HG02798 (cell line): ENCODE data around the gene FSHR.
A peak's percentile ranks its signal among the peaks of the same experiment; 100 is the strongest.

Experiments used
- ATAC-seq: cut with Tn5 transposase; IDR thresholded peaks from one replicate; pipeline ENCODE4 v1.9.1; 2021; ENCODE audit warnings: mild to moderate bottlenecking; ENCODE audit not compliant: unreplicated experiment, poor library complexity

FSHR gene, protein sequence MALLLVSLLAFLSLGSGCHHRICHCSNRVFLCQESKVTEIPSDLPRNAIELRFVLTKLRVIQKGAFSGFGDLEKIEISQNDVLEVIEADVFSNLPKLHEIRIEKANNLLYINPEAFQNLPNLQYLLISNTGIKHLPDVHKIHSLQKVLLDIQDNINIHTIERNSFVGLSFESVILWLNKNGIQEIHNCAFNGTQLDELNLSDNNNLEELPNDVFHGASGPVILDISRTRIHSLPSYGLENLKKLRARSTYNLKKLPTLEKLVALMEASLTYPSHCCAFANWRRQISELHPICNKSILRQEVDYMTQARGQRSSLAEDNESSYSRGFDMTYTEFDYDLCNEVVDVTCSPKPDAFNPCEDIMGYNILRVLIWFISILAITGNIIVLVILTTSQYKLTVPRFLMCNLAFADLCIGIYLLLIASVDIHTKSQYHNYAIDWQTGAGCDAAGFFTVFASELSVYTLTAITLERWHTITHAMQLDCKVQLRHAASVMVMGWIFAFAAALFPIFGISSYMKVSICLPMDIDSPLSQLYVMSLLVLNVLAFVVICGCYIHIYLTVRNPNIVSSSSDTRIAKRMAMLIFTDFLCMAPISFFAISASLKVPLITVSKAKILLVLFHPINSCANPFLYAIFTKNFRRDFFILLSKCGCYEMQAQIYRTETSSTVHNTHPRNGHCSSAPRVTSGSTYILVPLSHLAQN

DNA sequence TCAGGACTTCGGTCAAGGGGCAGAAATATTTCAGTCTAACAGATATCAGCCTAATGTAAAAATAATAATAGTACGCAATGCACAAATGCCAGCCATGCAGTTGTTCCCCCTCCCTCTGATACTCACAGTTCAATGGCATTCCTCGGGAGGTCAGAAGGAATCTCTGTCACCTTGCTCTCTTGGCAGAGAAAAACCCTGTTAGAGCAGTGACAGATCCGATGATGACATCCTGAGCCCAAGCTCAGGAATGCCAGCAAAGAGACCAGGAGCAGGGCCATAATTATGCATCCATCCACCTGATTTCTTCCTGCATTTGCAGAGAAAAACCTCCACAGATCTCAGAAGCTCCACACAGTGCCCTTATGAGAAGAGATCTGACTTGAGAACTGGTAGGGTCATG is at the start of gene FSHR:
TSS of gene FSHR (minus strand) at position 376 of the 400 bp plus-strand sequence. CDS start at position 278, 98 bp downstream.
- ATAC-seq: no peak

GRCh38 chr2:49199266-49199665 is 45.0 kb upstream of the FSHR start:
- no peak for ATAC-seq

- no peak for ATAC-seq
Observed at GRCh38 chr2:49194701-49195100, 40.4 kb upstream of the FSHR start.

- no peak for ATAC-seq
Observed at GRCh38 chr2:49192036-49192435, 37.7 kb upstream of the FSHR start.

- no peak for ATAC-seq
Observed at GRCh38 chr2:49189512-49190225, 35.4 kb upstream of the FSHR start.

GRCh38 chr2:49186050-49186648 is 31.8 kb upstream of the FSHR start:
- no peak for ATAC-seq

DNA sequence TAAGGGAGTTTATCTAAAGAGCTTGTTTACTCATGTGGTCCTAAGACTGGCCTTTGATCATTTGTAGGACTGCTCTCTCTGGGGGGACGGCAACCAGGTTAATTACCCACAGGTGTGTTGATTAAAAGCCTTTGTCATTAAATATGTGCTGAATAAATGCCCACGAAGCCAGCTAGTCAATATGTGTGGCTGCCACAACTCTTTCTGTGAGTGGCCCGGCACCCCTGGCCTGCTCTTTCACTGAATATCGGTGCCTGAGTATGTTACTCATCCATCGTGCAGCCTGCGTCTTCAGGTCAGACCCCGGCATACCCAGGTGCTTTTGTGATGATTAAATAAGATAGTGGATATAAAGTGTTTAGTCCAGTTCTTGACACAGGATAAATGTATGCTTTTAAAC is 24.3 kb upstream of the FSHR start:
- no peak for ATAC-seq

GRCh38 chr2:49177194-49177593 is 22.9 kb upstream of the FSHR start:
- ATAC-seq: no peak

- ATAC-seq: no peak
Observed at GRCh38 chr2:49175831-49176230, 21.5 kb upstream of the FSHR start.

DNA sequence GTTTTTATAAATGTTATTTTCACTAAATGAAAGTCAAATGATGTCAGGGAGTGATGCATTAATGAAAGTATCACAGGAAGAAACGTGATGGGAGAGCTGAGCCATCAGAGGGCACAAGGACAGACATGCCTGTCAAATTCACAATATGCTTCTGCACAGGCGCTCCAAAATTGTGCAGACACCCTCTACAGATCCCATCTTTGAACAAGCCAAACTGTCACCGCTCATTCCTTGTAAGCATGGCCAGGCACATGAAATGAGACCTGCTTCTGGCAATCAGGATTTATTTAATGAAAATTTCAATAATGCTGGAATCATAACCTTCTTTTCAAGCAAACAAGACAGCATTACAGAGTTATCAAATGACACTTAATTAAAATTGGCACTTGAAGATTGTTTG is 20.4 kb upstream of the FSHR start:
- ATAC-seq: no peak

DNA sequence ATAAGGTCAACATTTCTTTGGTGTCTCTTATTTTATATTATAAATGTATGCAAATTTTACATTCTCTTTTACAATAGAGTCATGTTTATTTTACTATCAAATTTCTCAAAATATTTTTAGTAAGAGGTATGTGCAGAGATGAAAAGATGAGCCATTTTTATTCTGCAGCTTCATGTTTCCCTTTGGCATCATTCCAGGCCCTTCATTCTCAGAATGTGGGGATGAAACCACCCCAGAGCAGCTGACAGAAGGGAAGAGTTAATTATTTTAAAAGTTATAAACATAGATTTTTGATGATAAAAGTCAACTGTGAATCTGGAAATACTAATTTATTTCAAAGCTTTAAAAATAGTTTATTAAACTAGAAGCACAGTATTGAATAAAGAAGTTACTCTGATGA is 12.8 kb upstream of the FSHR start:
- ATAC-seq: no peak

GRCh38 chr2:49165662-49166061 is 11.3 kb upstream of the FSHR start:
- ATAC-seq: no peak

GRCh38 chr2:49164729-49165128 is 10.4 kb upstream of the FSHR start:
- no peak for ATAC-seq

- no peak for ATAC-seq
Observed at GRCh38 chr2:49162151-49162550, 7.8 kb upstream of the FSHR start.

GRCh38 chr2:49154891-49155290 is 576 bp upstream of the FSHR start:
- no peak for ATAC-seq

GRCh38 chr2:49153252-49153651 is 1.1 kb downstream of the FSHR start:
- ATAC-seq: no peak

DNA sequence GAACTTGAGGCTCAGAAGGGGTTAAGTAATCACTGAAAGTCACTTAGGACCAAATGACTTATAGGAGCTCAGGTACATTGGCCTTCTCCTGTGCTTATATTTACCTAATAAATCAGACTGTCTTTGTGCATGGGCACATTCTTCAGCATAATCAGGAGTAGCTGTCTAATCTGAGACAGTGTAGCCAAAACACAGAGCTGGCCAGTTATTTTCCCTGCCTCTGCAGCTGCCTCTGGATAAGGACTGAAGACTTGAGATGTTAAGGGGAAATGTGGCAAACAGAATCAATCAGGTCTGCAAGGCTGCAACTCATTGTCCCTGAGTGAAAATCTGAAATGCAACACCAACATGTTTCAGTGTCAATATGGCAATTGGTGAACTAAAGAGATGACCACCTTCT is 1.5 kb downstream of the FSHR start:
- no peak for ATAC-seq

- no peak for ATAC-seq
Observed at GRCh38 chr2:49146401-49146800, 7.9 kb downstream of the FSHR start.

DNA sequence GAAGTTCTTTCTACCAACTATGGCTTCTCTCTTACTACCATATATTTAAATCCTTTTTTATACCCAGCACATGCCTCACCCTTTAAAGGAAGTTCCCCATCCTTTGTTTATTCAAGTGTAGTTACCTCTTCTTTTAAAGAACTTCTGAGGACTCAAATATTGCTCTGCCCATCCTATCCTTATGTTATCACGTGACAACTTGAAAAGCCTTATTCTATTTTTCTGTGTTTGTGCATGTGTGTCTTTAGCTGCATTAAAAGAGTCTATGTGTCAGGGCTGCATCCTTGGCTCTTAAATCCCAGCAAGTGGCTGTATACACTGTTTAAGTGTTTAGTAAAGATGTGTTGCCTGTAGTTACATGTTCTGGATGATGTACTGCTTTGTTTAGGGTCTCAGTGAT is 22.5 kb downstream of the FSHR start:
- no peak for ATAC-seq

- peak; percentile 91 for ATAC-seq
Observed at GRCh38 chr2:49129034-49129433, 25.3 kb downstream of the FSHR start.

DNA sequence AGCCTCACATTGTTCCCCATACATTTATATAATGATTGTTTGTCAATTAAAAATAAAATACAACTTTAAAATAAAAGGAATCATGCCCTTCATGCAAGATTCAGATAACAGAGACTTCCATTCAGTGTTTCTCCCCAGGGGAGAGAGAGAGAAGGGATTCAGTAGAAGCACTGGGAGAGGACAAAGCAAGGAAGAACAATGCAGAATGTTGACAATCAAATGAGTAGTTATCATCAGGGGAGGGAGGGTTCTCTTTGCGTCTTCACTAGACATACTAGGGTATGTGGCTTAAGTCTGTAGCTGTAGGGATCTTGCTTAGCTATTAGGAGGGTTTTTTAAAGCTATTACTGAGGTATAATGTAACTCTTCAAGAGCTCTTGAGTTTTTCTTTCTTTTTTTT is 30.7 kb downstream of the FSHR start:
- ATAC-seq: no peak
